SKM-1 treated with dmso at 0.1 percent for 144 hours (cell line): ENCODE measurements around the gene LY6G5B.

ENCODE experiments used
- DNase-seq: peaks from one replicate; lab custom pipeline; 2025; ENCODE audit not compliant: unreplicated experiment; lab: John Stamatoyannopoulos, UW

LY6G5B gene

GRCh38 chr6:31669676-31670075, at the start of gene LY6G5B:
Gene LY6G5B, plus strand, starts transcription at chr6:31669976. Its CDS starts 975 bp downstream, at chr6:31670951.
- DNase-seq, result no peak

- peak; percentile 63 for DNase-seq
Observed at GRCh38 chr6:31620586-31621319, 49.0 kb upstream of the LY6G5B start, which contains the start of gene PRRC2A. Gene PRRC2A, plus strand, starts transcription at chr6:31620715. Its CDS starts 2,075 bp downstream, at chr6:31622790.

GRCh38 chr6:31621320-31621939, 48.3 kb upstream of the LY6G5B start:
- DNase-seq, result no peak

- DNase-seq, result no peak
Observed at GRCh38 chr6:31621991-31622390, 47.8 kb upstream of the LY6G5B start.

- peak; percentile 69 for DNase-seq
Observed at GRCh38 chr6:31622684-31623091, 47.1 kb upstream of the LY6G5B start.

- DNase-seq, result no peak
Observed at GRCh38 chr6:31624070-31624469, 45.7 kb upstream of the LY6G5B start.

- DNase-seq, result no peak
Observed at GRCh38 chr6:31626952-31627351, 42.8 kb upstream of the LY6G5B start.

GRCh38 chr6:31627690-31628287, 42.0 kb upstream of the LY6G5B start:
- DNase-seq, result no peak

- no peak for DNase-seq
Observed at GRCh38 chr6:31629014-31629413, 40.8 kb upstream of the LY6G5B start.

- DNase-seq, result no peak
Observed at GRCh38 chr6:31630177-31630934, 39.4 kb upstream of the LY6G5B start.

GRCh38 chr6:31631209-31631608, 38.6 kb upstream of the LY6G5B start:
- DNase-seq, result no peak

GRCh38 chr6:31631681-31632278, 38.0 kb upstream of the LY6G5B start:
- no peak for DNase-seq

- DNase-seq, result no peak
Observed at GRCh38 chr6:31632279-31632946, 37.4 kb upstream of the LY6G5B start.

GRCh38 chr6:31633447-31633846, 36.3 kb upstream of the LY6G5B start:
- no peak for DNase-seq

GRCh38 chr6:31634131-31634530, 35.6 kb upstream of the LY6G5B start:
- DNase-seq, result no peak

GRCh38 chr6:31634969-31635575, 34.7 kb upstream of the LY6G5B start:
- no peak for DNase-seq

- DNase-seq, result no peak
Observed at GRCh38 chr6:31636698-31637596, 32.8 kb upstream of the LY6G5B start.

- no peak for DNase-seq
Observed at GRCh38 chr6:31639043-31639442, 30.7 kb upstream of the LY6G5B start.

- no peak for DNase-seq
Observed at GRCh38 chr6:31639449-31639861, 30.3 kb upstream of the LY6G5B start.
